ENCODE results near the gene CADM4. TPM values are rescaled to one million over a fixed set of nuclear protein-coding genes. Genes with fewer than 3 reads are reported as not detected.

The CADM4 gene
- total and polyA plus RNA-seq, 10 donors = 0.89 to 4.7 (median 2.0) TPM

DNA sequence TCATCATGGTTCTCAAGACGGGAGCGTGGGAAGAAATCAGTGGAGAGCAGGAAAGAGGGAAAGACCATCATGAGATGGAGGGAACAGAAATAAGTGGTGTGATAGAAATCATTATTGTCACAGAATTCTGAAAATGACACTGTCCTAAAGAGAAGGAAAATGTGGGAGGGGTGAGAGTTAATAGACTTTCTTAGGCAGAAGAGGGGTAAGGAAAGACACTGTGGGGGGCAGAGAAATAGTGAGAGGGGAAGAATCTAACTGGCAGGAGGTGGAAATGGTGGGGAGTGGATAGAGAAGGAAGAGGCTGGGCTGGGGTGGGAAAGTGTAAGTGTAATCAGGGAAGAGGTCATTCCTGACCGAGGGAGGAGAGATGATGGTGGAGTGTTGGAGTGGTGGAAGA is 60.9 kb downstream of the CADM4 start:
- intact Hi-C loops (cut with DNase I; ENCODE audit: low total_unique reads) = no loop called here
- TF ChIP-seq CTCF (IDR thresholded peaks at IDR 0.05 in 8 of 11, conservative IDR thresholded peaks at IDR 0.05 in 3 of 11) (no peak), POLR2A (IDR thresholded peaks at IDR 0.05) (no peak), POLR2AphosphoS5 (IDR thresholded peaks at IDR 0.05) (no peak)
- Histone ChIP-seq H3K4me1 (peaks cover 13 to 72% (median 46%) of the 10 kb centered on the region in 6 donors), H3K27me3 (replicated peaks in 1 of 7) (no peaks in the 10 kb centered on the region), H3K36me3 (peaks cover 0 to 8% (median 0%) of the 10 kb centered on the region in 6 donors), H3K27ac (no peak overlapping the region), H3K9me3 (no peaks in the 10 kb centered on the region), H3K4me3 (no peak overlapping the region)
- DNase-seq = no peak
- WGBS, 5 donors = 85 to 92% (median 87%) methylated on average over 3 of the region's 3 CpGs

DNA sequence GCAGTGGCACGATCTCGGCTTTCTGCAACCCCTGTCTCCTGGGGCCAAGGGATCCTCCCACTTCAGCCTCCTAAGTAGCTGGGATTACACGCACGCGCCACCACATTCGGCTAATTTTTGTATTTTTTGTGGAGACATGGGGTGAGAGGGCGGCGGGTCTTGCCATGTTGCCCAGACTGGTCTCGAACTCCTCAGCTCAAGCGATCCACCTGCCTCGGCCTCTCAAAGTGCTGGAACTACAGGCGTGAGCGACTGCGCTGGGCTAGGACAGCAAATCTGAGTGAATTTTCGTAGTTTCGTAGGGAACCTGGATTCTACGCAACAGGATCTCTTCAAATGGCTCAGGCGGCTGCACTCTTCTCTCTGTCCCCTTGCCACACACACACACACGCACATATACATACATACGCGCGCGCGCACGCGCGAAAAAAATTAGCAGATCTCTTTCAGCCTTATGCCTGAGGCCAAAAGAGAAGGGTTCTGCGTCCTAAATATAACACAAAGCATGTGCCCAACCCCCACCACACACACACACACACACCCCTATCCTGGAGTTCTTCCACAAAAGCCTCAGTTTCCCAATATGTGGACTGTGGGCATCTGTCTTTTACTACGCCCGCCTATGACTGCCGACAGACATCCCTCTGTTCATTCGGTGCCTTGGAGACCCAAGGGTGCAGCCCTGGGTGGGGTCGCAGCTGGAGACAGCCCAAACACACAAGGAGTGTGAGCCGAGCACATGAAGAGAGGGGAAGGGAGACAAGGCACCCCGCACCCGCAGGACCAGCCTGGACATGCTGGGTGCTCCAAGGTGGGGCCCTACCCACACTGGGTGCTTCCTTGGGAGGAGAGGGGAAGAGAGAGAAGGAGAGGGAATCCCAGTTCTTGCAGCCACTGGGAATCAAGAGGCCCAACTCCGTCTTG is 63.4 kb downstream of the CADM4 start:
- WGBS, 5 donors = 62 to 77% (median 74%) methylated on average over 37 of the region's 37 CpGs
- peak; percentile 77 for DNase-seq
- Histone ChIP-seq H3K4me1 (peaks cover 9 to 72% (median 38%) of the 10 kb centered on the region in 6 donors), H3K4me3 (peak overlapping the region; percentile 20 to 93 (median 75)), H3K36me3 (peaks cover 0 to 28% (median 3%) of the 10 kb centered on the region in 6 donors), H3K27ac (peak overlapping the region in 7 of 8 donors; percentile 22 to 93 (median 86)), H3K27me3 (replicated peaks in 1 of 7) (no peaks in the 10 kb centered on the region), H3K9me3 (no peaks in the 10 kb centered on the region)
- TF ChIP-seq CTCF (IDR thresholded peaks at IDR 0.05 in 8 of 11, conservative IDR thresholded peaks at IDR 0.05 in 3 of 11) (no peak), POLR2AphosphoS5 (IDR thresholded peaks at IDR 0.05) (no peak), POLR2A (IDR thresholded peaks at IDR 0.05) (no peak)
- intact Hi-C loops (cut with DNase I; ENCODE audit: low total_unique reads) = no loop called here

- Histone ChIP-seq H3K9me3 (no peaks in the 10 kb centered on the region), H3K27ac (peak within 1 kb of the TSS; percentile 62 to 93 (median 86)), H3K4me3 (peak within 1 kb of the TSS; percentile 61 to 93 (median 75)), H3K36me3 (peaks cover 0 to 37% (median 3%) of the 10 kb centered on the region in 6 donors), H3K27me3 (replicated peaks in 1 of 7) (no peaks in the 10 kb centered on the region), H3K4me1 (peaks cover 9 to 72% (median 35%) of the 10 kb centered on the region in 6 donors)
- 0 to 1% (median 1%) methylated on average over 30 to 51 of the region's 51 CpGs for WGBS, 5 donors
- TF ChIP-seq POLR2A (IDR thresholded peaks at IDR 0.05) (peak in 2 of 3 donors; percentile 51 to 68), CTCF (IDR thresholded peaks at IDR 0.05 in 8 of 11, conservative IDR thresholded peaks at IDR 0.05 in 3 of 11) (peak in 2 of 11 experiments; percentile 19 to 20), POLR2AphosphoS5 (IDR thresholded peaks at IDR 0.05) (peak; percentile 88 to 91 (median 90))
- peak; percentile 99 for DNase-seq
- intact Hi-C loops (cut with DNase I; ENCODE audit: low total_unique reads) = no loop called here
These were observed 64.3 kb downstream of the CADM4 start, which contains the start of the genes PINLYP and XRCC1 for GRCh38 chr19:43575156-43575950. Gene PINLYP (plus strand): TSS chr19:43575801. CDS start chr19:43577192, 1,391 bp downstream. Gene XRCC1 (minus strand): TSS chr19:43575527. CDS start chr19:43575458, 69 bp downstream.
